K562 (cell line): Measurements from ENCODE around the gene MND1. TPM values are rescaled to one million over a fixed set of nuclear protein-coding genes. Genes with fewer than 3 reads are reported as not detected.
A peak's percentile ranks its signal among the peaks of the same experiment; 100 is the strongest.

Experiments used
- ATAC-seq: fragments of 200-7000 bp; cut with Tn5 transposase; 3 replicates; pipeline ENCODE4 v1.9.1; 2020; ENCODE audit warnings: moderate library complexity
- BruUV-seq: library from RNA; stranded (reverse); fragments of 400-500 nt; replicated peaks from 2 replicates; lab custom pipeline; 2021; lab: Mats Ljungman, UMichigan
- CTCF ChIA-PET: fragments of 300-600 bp; formaldehyde crosslinking; extraction: SDS; loops from one replicate; lab custom pipeline; 2021; ENCODE audit warnings: low intra/inter-chr PET ratio; lab: Yijun Ruan, JAX
- POLR2A ChIA-PET: fragments of 300-600, 350-650 bp; sonication (Branson Sonifier 250); formaldehyde crosslinking; extraction: SDS; loops from one replicate; lab custom pipeline; 2021; ENCODE audit warnings: antibody characterized with exemption, inconsistent platforms; lab: Yijun Ruan, JAX
- DNase-seq, 4 experiments: peaks; one replicate each; pipeline versions ENCODE4 v3.0.0 to v3.0.0-alpha.2; 2011 to 2018; ENCODE audit warnings: low spot score in 3 of 4, mixed read lengths in 3 of 4; ENCODE audit errors: extremely low read depth in 1 of 4
- FAIRE-seq: peaks from 2 replicates; lab custom pipeline; 2011; peaks lifted over from hg19 to GRCh38; lab: Jason Lieb, UNC
- H2AFZ ChIP-seq: 2 replicates; pipeline ENCODE4 v1.6.0; 2011; ENCODE audit warnings: low read depth, low read length, control low read depth, inconsistent platforms
- H3K27ac ChIP-seq: fragments of 200-600 bp; 3 replicates; pipeline ENCODE4 v1.8.0; 2011; ENCODE audit warnings: low read depth, mild to moderate bottlenecking, control low read depth, inconsistent platforms, low read length, moderate library complexity, mixed read lengths; ENCODE audit errors: extremely low read depth
- H3K27me3 ChIP-seq, 2 experiments: fragments of 300-600 bp in 1 of 2; 2 replicates in 1 of 2; 3 replicates in 1 of 2; pipeline versions ENCODE4 v1.6.0 to v1.8.0; 2011; ENCODE audit warnings: inconsistent platforms in 2 of 2, low read length in 2 of 2, mild to moderate bottlenecking in 1 of 2, mixed read lengths in 1 of 2, moderate library complexity in 1 of 2; ENCODE audit not compliant: control insufficient read depth in 2 of 2, insufficient read depth in 2 of 2
- H3K36me3 ChIP-seq: fragments of 300-600 bp; 3 replicates; pipeline ENCODE4 v1.8.0; 2011; ENCODE audit warnings: mild to moderate bottlenecking, low read length, inconsistent platforms; ENCODE audit not compliant: control insufficient read depth, insufficient read depth
- H3K4me1 ChIP-seq, 2 experiments: fragments of 200-600 bp in 1 of 2; replicated peaks in 1 of 2; 2 replicates in 1 of 2; 3 replicates in 1 of 2; pipeline versions ENCODE4 v1.5.1 to v1.8.0; 2011; ENCODE audit warnings: inconsistent platforms in 2 of 2, low read length in 2 of 2, mild to moderate bottlenecking in 1 of 2, mixed read lengths in 1 of 2, moderate library complexity in 1 of 2; ENCODE audit not compliant: control insufficient read depth in 2 of 2, insufficient read depth in 2 of 2
- H3K4me2 ChIP-seq: 2 replicates; pipeline ENCODE4 v1.6.1; 2011; ENCODE audit warnings: low read length, control low read depth, inconsistent platforms, mixed read lengths; ENCODE audit not compliant: insufficient read depth
- H3K4me3 ChIP-seq: fragments of 200-600 bp; sonication (generic), shearing (Covaris generic); 2 replicates; pipeline ENCODE4 v1.5.1; 2016; ENCODE audit warnings: control low read depth, inconsistent platforms
- H3K79me2 ChIP-seq: fragments of 200-600 bp; 3 replicates; pipeline ENCODE4 v1.8.0; 2011; ENCODE audit warnings: low read length, inconsistent platforms; ENCODE audit not compliant: control insufficient read depth, insufficient read depth
- H3K9ac ChIP-seq, 2 experiments: 2 replicates each; pipeline versions ENCODE4 v1.6.0 to v1.6.1; 2011; ENCODE audit warnings: low read depth in 2 of 2, low read length in 2 of 2, control low read depth in 1 of 2, inconsistent platforms in 1 of 2, mild to moderate bottlenecking in 1 of 2, mixed read lengths in 1 of 2; ENCODE audit not compliant: insufficient read depth in 1 of 2
- H3K9me1 ChIP-seq: one replicate; pipeline ENCODE4 v1.6.0; 2011; ENCODE audit warnings: inconsistent platforms, mild to moderate bottlenecking, low read length, moderate library complexity; ENCODE audit not compliant: control insufficient read depth, insufficient read depth
- H3K9me3 ChIP-seq: replicated peaks from 2 replicates; pipeline ENCODE4 v1.5.1; 2011; ENCODE audit warnings: low read depth, low read length, inconsistent platforms; ENCODE audit not compliant: control insufficient read depth, insufficient read depth
- H4K20me1 ChIP-seq: replicated peaks from 2 replicates; pipeline ENCODE4 v1.6.1; 2011; ENCODE audit warnings: low read length, inconsistent platforms, mixed read lengths; ENCODE audit not compliant: control insufficient read depth, insufficient read depth
- ARID4B ChIP-seq: sonication (generic); formaldehyde crosslinking; IDR thresholded peaks from 2 replicates; pipeline ENCODE4 v1.8.0; 2022; ENCODE audit warnings: mild to moderate bottlenecking, missing genetic modification reagents
- BRD4 ChIP-seq: fragments of 200-600 bp; sonication (generic); IDR thresholded peaks from 2 replicates; pipeline ENCODE4 v1.6.1; 2017; ENCODE audit warnings: inconsistent platforms
- C11orf30 ChIP-seq: fragments of 450-650 bp; IDR thresholded peaks from 2 replicates; pipeline ENCODE4 v1.6.1; 2016; ENCODE audit warnings: low read depth, mild to moderate bottlenecking
- CREB1 ChIP-seq, 2 experiments: sonication (generic) in 1 of 2; formaldehyde crosslinking in 1 of 2; IDR thresholded peaks; 2 replicates each; pipeline versions ENCODE4 v1.6.1 to v1.8.0; 2012 to 2022; ENCODE audit warnings: inconsistent platforms in 1 of 2, mild to moderate bottlenecking in 1 of 2, missing genetic modification reagents in 1 of 2, moderate library complexity in 1 of 2
- DMBX1 ChIP-seq: fragments of 250-450 bp; sonication (Bioruptor Pico); IDR thresholded peaks from 2 replicates; pipeline ENCODE4 v1.8.0; 2022; ENCODE audit warnings: inconsistent platforms, mild to moderate bottlenecking, moderate library complexity, borderline replicate concordance
- IFI16 ChIP-seq: fragments of 250-450 bp; sonication (Bioruptor Pico); IDR thresholded peaks from 2 replicates; pipeline ENCODE4 v2.1.2; 2022; ENCODE audit warnings: mild to moderate bottlenecking, inconsistent platforms
- MAFG ChIP-seq: fragments of 450-650 bp; conservative IDR thresholded peaks from 2 replicates; pipeline ENCODE4 v1.6.1; 2016; ENCODE audit warnings: missing genetic modification characterization, missing compliant biosample characterization
- MXI1 ChIP-seq: IDR thresholded peaks from 2 replicates; pipeline ENCODE4 v1.6.1; 2011; ENCODE audit warnings: low read depth, mild to moderate bottlenecking, improper control_type of control experiment, low read length
- NR1H2 ChIP-seq: sonication (generic); formaldehyde crosslinking; IDR thresholded peaks from 2 replicates; pipeline ENCODE4 v1.4.0; 2020; ENCODE audit warnings: mild to moderate bottlenecking, missing genetic modification reagents
- POLR2AphosphoS5 ChIP-seq: IDR thresholded peaks from 2 replicates; pipeline ENCODE4 v1.6.1; 2011; ENCODE audit warnings: mild to moderate bottlenecking, low read depth, low read length, moderate library complexity; ENCODE audit not compliant: control insufficient read depth, insufficient read depth
- RBM14 ChIP-seq: fragments of 200-400 bp; formaldehyde crosslinking; IDR thresholded peaks from 2 replicates; pipeline ENCODE4 v1.6.1; 2018; ENCODE audit warnings: low read depth, mild to moderate bottlenecking, low read length, moderate library complexity, borderline replicate concordance; ENCODE audit not compliant: insufficient read depth
- SREBF2 ChIP-seq: sonication (generic); formaldehyde crosslinking; IDR thresholded peaks from 2 replicates; pipeline ENCODE4 v1.4.0; 2020; ENCODE audit warnings: mild to moderate bottlenecking, missing genetic modification reagents
- ZNF316 ChIP-seq: fragments of 450-650 bp; IDR thresholded peaks from 2 replicates; pipeline ENCODE4 v1.6.1; 2016
- ZNF507 ChIP-seq: conservative IDR thresholded peaks from 2 replicates; pipeline ENCODE4 v1.6.1; 2017; ENCODE audit warnings: missing genetic modification characterization, missing compliant biosample characterization
- ZNF785 ChIP-seq: fragments of 250-450 bp; sonication (Bioruptor Pico); IDR thresholded peaks from 2 replicates; pipeline ENCODE4 v1.4.0; 2020; ENCODE audit warnings: mild to moderate bottlenecking
- WGBS: fragments of 100-300 bp; shearing (Covaris generic); methylation state at CpG from one replicate; pipeline ENCODE4 v1.1.6; 2016; ENCODE audit warnings: low coverage, mixed read lengths; ENCODE audit not compliant: insufficient coverage; ENCODE audit errors: missing lambda C conversion rate; 5-methylcytosine and 5-hydroxymethylcytosine counted together
- in situ Hi-C: fragments of 300-500 bp; cut with MboI; formaldehyde crosslinking; loops from 4 replicates; pipeline ENCODE4 v1.15.0; 2018; ENCODE audit warnings: inconsistent platforms, mixed read lengths
- intact Hi-C: fragments of 100-400 bp; cut with micrococcal nuclease; formaldehyde crosslinking; loops from 2 replicates; pipeline ENCODE4 v1.14.2; 2022
- polyA plus RNA-seq, 8 experiments: library from polyadenylated mRNA; depleted of rRNA in 4 of 8; stranded (reverse) in 5 of 8; unstranded in 3 of 8; fragments of >200 nt; fragmentation: Nextera tagmentation in 2 of 8; fragmentation: Illumina TruSeq in 1 of 8; extraction: Ambion mirVana in 2 of 8; extraction: Trizol in 1 of 8; gene quantifications; 2 replicates each; pipeline versions ENCODE4 v1.2.1 to v1.2.3, GENCODE V29; 2011 to 2014; ENCODE audit warnings: inconsistent platforms in 1 of 8, missing spikeins in 1 of 8
- total RNA-seq, 7 experiments: library from RNA; depleted of rRNA in 6 of 7; stranded (reverse); fragments of >200 nt in 6 of 7; fragmentation: Illumina TruSeq in 2 of 7; extraction: Trizol in 2 of 7; gene quantifications; 2 replicates each; pipeline versions ENCODE4 v1.2.1 to v1.2.3, GENCODE V29; 2011 to 2021; ENCODE audit warnings: low replicate concordance in 1 of 7
- TF ChIP-seq, protein P1 (sequence below): sonication (generic); formaldehyde crosslinking; IDR thresholded peaks from 2 replicates; pipeline ENCODE4 v1.8.1; 2023; ENCODE audit warnings: mild to moderate bottlenecking, missing genetic modification reagents

MND1 gene
- total and polyA plus RNA-seq, 9 of the 15 experiments (the other 6 are each of a cell fraction or from before 2014, with no cell fraction given): 35.3 to 94.1 (median 59.9) TPM

DNA sequence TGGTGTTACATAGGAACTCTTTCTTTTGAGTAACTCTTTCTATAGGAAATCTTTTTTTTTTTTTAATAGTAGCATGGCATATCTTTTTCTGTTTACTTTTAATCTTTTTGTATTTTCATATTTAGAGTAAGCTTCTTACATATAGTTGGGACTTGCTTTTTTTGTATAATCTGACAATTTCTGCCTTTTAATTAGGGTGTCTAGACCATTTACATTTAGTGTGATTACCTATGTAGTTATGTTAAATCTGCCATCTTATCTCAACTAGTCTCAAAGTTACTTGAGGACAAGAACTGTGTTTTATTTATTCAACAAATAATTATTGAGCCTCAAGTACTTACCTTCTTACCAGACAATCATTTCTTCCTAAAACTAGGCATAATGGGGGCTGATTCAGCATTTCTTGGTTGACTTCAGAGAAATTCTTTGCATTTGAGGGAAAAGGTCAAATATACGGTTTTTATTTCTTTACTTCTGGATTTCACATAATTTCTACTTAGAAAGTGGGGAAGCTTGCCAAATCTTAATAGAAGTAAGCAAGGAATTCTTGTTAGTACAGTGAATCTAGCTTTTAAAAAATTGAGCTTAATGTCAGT is 28.6 kb downstream of the MND1 start:
- Histone ChIP-seq H2AFZ (no peak overlapping the region), H3K4me2 (no peak overlapping the region), H3K36me3 (peaks cover 44% of the 10 kb centered on the region), H3K4me3 (no peak overlapping the region), H4K20me1 (no peaks in the 10 kb centered on the region), H3K79me2 (no peaks in the 10 kb centered on the region), H3K9me3 (no peaks in the 10 kb centered on the region), H3K27me3 (no peaks in the 10 kb centered on the region), H3K27ac (no peak overlapping the region), H3K4me1 (no peaks in the 10 kb centered on the region), H3K9ac (no peak overlapping the region), H3K9me1 (no peaks in the 10 kb centered on the region)
- no TSS peak for BruUV-seq
- WGBS: 88% methylated on average over 1 of the region's 1 CpG
- CTCF ChIA-PET: no interaction called here
- FAIRE-seq (peak; percentile 29), ATAC-seq (no peak), DNase-seq (no peak)
- POLR2A ChIA-PET: no interaction called here
- intact Hi-C loops: no loop called here
- in situ Hi-C loops: no loop called here
- TF ChIP-seq ZNF316 (peak; percentile 82), SREBF2 (CRISPR knock-in tag) (no peak), IFI16 (CRISPR knock-in tag) (no peak), BRD4 (no peak), ARID4B (CRISPR knock-in tag) (no peak), CREB1 (IDR thresholded peaks at IDR 0.05) (no peak), CREB1 (CRISPR knock-in tag; IDR thresholded peaks at IDR 0.05) (no peak), RBM14 (no peak), C11orf30 (peak; percentile 66), DMBX1 (no peak), POLR2AphosphoS5 (no peak), NR1H2 (no peak), ZNF507 (tag) (peak; percentile 98), MAFG (tag) (peak; percentile 38; the same call in 1 of the 2 replicates), MXI1 (no peak), ZNF785 (CRISPR knock-in tag) (no peak)
- TF ChIP-seq, protein P1, sequence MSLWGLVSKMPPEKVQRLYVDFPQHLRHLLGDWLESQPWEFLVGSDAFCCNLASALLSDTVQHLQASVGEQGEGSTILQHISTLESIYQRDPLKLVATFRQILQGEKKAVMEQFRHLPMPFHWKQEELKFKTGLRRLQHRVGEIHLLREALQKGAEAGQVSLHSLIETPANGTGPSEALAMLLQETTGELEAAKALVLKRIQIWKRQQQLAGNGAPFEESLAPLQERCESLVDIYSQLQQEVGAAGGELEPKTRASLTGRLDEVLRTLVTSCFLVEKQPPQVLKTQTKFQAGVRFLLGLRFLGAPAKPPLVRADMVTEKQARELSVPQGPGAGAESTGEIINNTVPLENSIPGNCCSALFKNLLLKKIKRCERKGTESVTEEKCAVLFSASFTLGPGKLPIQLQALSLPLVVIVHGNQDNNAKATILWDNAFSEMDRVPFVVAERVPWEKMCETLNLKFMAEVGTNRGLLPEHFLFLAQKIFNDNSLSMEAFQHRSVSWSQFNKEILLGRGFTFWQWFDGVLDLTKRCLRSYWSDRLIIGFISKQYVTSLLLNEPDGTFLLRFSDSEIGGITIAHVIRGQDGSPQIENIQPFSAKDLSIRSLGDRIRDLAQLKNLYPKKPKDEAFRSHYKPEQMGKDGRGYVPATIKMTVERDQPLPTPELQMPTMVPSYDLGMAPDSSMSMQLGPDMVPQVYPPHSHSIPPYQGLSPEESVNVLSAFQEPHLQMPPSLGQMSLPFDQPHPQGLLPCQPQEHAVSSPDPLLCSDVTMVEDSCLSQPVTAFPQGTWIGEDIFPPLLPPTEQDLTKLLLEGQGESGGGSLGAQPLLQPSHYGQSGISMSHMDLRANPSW: no peak
